OCI-LY7 (cell line): ENCODE measurements around the gene RECK.

Source experiments
- CTCF ChIP-seq: fragments of 200-600 bp; sonication (generic); conservative IDR thresholded peaks from 2 replicates; pipeline ENCODE4 v1.5.1; 2014; ENCODE audit warnings: mild to moderate bottlenecking, antibody characterized with exemption, low read length, moderate library complexity, mixed read lengths
- EZH2phosphoT487 ChIP-seq: fragments of 200-600 bp; sonication (generic); IDR thresholded peaks from 2 replicates; pipeline ENCODE4 v1.6.1; 2018; ENCODE audit warnings: low read depth, borderline replicate concordance, mild to moderate bottlenecking, mixed run types, antibody characterized with exemption, low read length, moderate library complexity, mixed read lengths

- TF ChIP-seq CTCF, result no peak
- no peak for TF ChIP-seq EZH2phosphoT487
Measured at GRCh38 chr9:36138901-36139300, 102.2 kb downstream of the RECK start.
